HCT116 (cell line): ENCODE measurements around the gene TFDP1. TPM values are rescaled to one million over a fixed set of nuclear protein-coding genes. Genes with fewer than 3 reads are reported as not detected.

Experiments used
- ATAC-seq: fragments of 200-7000 bp; cut with Tn5 transposase; 2 replicates; pipeline ENCODE4 v1.9.1; 2020; ENCODE audit warnings: mild to moderate bottlenecking, moderate library complexity
- BruUV-seq: library from RNA; stranded (reverse); fragments of 400-500 nt; replicated peaks from 2 replicates; lab custom pipeline; 2021; lab: Mats Ljungman, UMichigan
- CTCF ChIA-PET: fragments of 300-600 bp; sonication (Branson Sonifier 250); formaldehyde crosslinking; loops from one replicate; lab custom pipeline; 2021; ENCODE audit warnings: antibody characterized with exemption; lab: Charles Lee
- POLR2A ChIA-PET: fragments of 300-600, 350-600 bp; sonication (Branson Sonifier 250); formaldehyde crosslinking; loops from one replicate; lab custom pipeline; 2021; ENCODE audit warnings: antibody characterized with exemption; lab: Charles Lee
- RAD21 ChIA-PET, 2 experiments: fragments of 300-600 bp; sonication (Branson Sonifier 250); formaldehyde crosslinking; loops; one replicate each; lab custom pipeline; 2023; ENCODE audit warnings: low total read pairs in 2 of 2; ENCODE audit not compliant: uncharacterized antibody in 2 of 2, unreplicated experiment in 2 of 2, low non-redundant PET in 1 of 2; lab: Charles Lee
- DNase-seq: peaks from one replicate; pipeline ENCODE4 v3.0.0-alpha.2; 2010; ENCODE audit warnings: low read depth, low spot score
- H2AFZ ChIP-seq: fragments of 200-600 bp; shearing (Covaris generic), sonication (generic); 2 replicates; pipeline ENCODE4 v1.6.1; 2017; ENCODE audit warnings: low read depth, mixed run types, mixed read lengths, antibody characterized with exemption, low read length; ENCODE audit not compliant: poor library complexity, severe bottlenecking
- H3K27ac ChIP-seq: 2 replicates; pipeline ENCODE4 v1.5.1; 2012; ENCODE audit warnings: low read depth, low read length
- H3K27me3 ChIP-seq: fragments of 200-600 bp; sonication (generic); 2 replicates; pipeline ENCODE4 v1.6.1; 2016; ENCODE audit warnings: mixed run types, low read length, mixed read lengths; ENCODE audit not compliant: insufficient read depth
- H3K36me3 ChIP-seq, 2 experiments: fragments of 200-500 bp in 1 of 2; fragments of 200-600 bp in 1 of 2; sonication (Bioruptor generic) in 1 of 2; sonication (generic) in 1 of 2; 2 replicates each; pipeline versions ENCODE4 v1.5.1 to v1.6.1; 2014 to 2016; ENCODE audit warnings: low read length in 2 of 2, inconsistent platforms in 1 of 2, mixed read lengths in 1 of 2, mixed run types in 1 of 2; ENCODE audit not compliant: insufficient read depth in 2 of 2, control insufficient read depth in 1 of 2
- H3K4me1 ChIP-seq, 2 experiments: fragments of 200-600 bp in 1 of 2; sonication (generic) in 1 of 2; 2 replicates each; pipeline versions ENCODE4 v1.5.1 to v1.6.1; 2012 to 2017; ENCODE audit warnings: low read length in 2 of 2, inconsistent platforms in 1 of 2, mild to moderate bottlenecking in 1 of 2, mixed read lengths in 1 of 2, mixed run types in 1 of 2, moderate library complexity in 1 of 2; ENCODE audit not compliant: insufficient read depth in 2 of 2, control insufficient read depth in 1 of 2
- H3K4me2 ChIP-seq: fragments of 200-600 bp; sonication (generic); 2 replicates; pipeline ENCODE4 v1.6.1; 2017; ENCODE audit warnings: mixed run types, low read length, mixed read lengths
- H3K4me3 ChIP-seq, 2 experiments: fragments of 200-600 bp in 1 of 2; sonication (generic) in 1 of 2; replicated peaks in 1 of 2; 2 replicates each; pipeline ENCODE4 v1.5.1; 2011 to 2016; ENCODE audit warnings: low read length in 2 of 2, control low read depth in 1 of 2, low read depth in 1 of 2, mild to moderate bottlenecking in 1 of 2, mixed read lengths in 1 of 2, mixed run types in 1 of 2
- H3K79me2 ChIP-seq: fragments of 200-600 bp; sonication (generic); 2 replicates; pipeline ENCODE4 v1.6.1; 2017; ENCODE audit warnings: mild to moderate bottlenecking, mixed run types, low read length, moderate library complexity, mixed read lengths; ENCODE audit not compliant: insufficient read depth
- H3K9ac ChIP-seq: fragments of 200-600 bp; sonication (generic); 2 replicates; pipeline ENCODE4 v1.6.1; 2016; ENCODE audit warnings: low read length, mixed read lengths
- H3K9me2 ChIP-seq: fragments of 200-600 bp; sonication (generic), shearing (Covaris generic); 2 replicates; pipeline ENCODE4 v1.6.1; 2017; ENCODE audit warnings: mixed run types, mild to moderate bottlenecking, moderate library complexity; ENCODE audit not compliant: insufficient read depth
- H3K9me3 ChIP-seq, 2 experiments: fragments of 200-500 bp in 1 of 2; fragments of 200-600 bp in 1 of 2; sonication (Bioruptor generic) in 1 of 2; sonication (generic) in 1 of 2; 2 replicates each; pipeline ENCODE4 v1.6.1; 2014 to 2017; ENCODE audit warnings: low read length in 2 of 2, mixed read lengths in 2 of 2, inconsistent platforms in 1 of 2, low read depth in 1 of 2, mild to moderate bottlenecking in 1 of 2, mixed run types in 1 of 2, moderate library complexity in 1 of 2; ENCODE audit not compliant: control insufficient read depth in 1 of 2, insufficient read depth in 1 of 2
- H4K20me1 ChIP-seq: fragments of 200-600 bp; sonication (generic), shearing (Covaris generic); 2 replicates; pipeline ENCODE4 v1.6.1; 2017; ENCODE audit warnings: mixed run types, mild to moderate bottlenecking, moderate library complexity; ENCODE audit not compliant: insufficient read depth
- EZH2 ChIP-seq: fragments of 200-600 bp; sonication (generic); IDR thresholded peaks from 2 replicates; pipeline ENCODE4 v1.6.1; 2017; ENCODE audit warnings: antibody characterized with exemption, mixed run types
- JUND ChIP-seq: IDR thresholded peaks from 2 replicates; pipeline ENCODE4 v1.6.1; 2012
- SP1 ChIP-seq: IDR thresholded peaks from 2 replicates; pipeline ENCODE4 v1.6.1; 2012; ENCODE audit warnings: low read depth
- intact Hi-C: fragments of 100-400 bp; cut with micrococcal nuclease; formaldehyde crosslinking; loops from 2 replicates; pipeline ENCODE4 v1.10.0; 2022
- total RNA-seq: library from RNA; stranded (reverse); gene quantifications from one replicate; pipeline ENCODE4 v1.2.1, GENCODE V29; 2021; ENCODE audit not compliant: unreplicated experiment
- TF ChIP-seq, protein P1 (sequence below): IDR thresholded peaks from 2 replicates; pipeline ENCODE4 v1.6.1; 2012
- TF ChIP-seq, protein P2 (sequence below): IDR thresholded peaks from 2 replicates; pipeline ENCODE4 v1.6.1; 2012
- TF ChIP-seq, protein P3 (sequence below): IDR thresholded peaks from 2 replicates; pipeline ENCODE4 v1.6.1; 2011; ENCODE audit warnings: mild to moderate bottlenecking, low read length, moderate library complexity; ENCODE audit not compliant: insufficient replicate concordance; ENCODE audit errors: extremely low read depth

The TFDP1 gene
- total RNA-seq, 1 experiment from 2014 or later, result 169 TPM

DNA sequence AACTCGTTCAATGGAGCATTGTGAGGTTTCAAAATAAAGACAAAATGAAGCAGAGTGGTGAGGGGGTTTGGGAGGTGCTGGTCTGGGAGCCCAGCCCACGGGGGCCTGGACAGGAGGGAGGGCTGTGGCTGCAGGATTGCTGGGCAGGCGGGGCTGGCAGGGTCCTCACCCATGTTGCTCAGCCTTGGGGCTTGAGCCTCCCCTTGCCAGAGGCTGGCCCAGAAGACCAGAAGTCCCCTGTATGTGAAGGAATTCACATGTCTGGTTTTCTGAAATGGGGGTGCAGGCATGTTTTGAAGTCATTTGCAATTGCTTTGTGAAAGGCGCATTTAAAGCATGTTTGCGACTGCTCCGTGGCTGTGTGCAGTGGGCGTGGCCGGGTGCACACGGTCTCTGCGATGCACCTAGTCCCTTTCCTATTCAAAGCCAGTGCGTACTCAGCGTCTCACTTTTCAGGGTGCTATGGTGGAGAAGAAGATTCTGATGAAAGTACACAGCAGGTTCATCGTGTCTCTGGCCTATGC lies 84.7 kb downstream of the TFDP1 start:
- H3K9ac ChIP-seq, result no peak overlapping the region
- H3K4me2 ChIP-seq, result no peak overlapping the region
- CTCF ChIA-PET, result no interaction called here
- no peaks in the 10 kb centered on the region for H3K79me2 ChIP-seq
- POLR2A ChIA-PET, result no interaction called here
- TF ChIP-seq JUND, result no peak
- no peak for TF ChIP-seq SP1
- TF ChIP-seq, protein P1, sequence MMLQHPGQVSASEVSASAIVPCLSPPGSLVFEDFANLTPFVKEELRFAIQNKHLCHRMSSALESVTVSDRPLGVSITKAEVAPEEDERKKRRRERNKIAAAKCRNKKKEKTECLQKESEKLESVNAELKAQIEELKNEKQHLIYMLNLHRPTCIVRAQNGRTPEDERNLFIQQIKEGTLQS, result no peak
- TF ChIP-seq, protein P2, sequence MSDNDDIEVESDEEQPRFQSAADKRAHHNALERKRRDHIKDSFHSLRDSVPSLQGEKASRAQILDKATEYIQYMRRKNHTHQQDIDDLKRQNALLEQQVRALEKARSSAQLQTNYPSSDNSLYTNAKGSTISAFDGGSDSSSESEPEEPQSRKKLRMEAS, result no peak
- TF ChIP-seq, protein P3, sequence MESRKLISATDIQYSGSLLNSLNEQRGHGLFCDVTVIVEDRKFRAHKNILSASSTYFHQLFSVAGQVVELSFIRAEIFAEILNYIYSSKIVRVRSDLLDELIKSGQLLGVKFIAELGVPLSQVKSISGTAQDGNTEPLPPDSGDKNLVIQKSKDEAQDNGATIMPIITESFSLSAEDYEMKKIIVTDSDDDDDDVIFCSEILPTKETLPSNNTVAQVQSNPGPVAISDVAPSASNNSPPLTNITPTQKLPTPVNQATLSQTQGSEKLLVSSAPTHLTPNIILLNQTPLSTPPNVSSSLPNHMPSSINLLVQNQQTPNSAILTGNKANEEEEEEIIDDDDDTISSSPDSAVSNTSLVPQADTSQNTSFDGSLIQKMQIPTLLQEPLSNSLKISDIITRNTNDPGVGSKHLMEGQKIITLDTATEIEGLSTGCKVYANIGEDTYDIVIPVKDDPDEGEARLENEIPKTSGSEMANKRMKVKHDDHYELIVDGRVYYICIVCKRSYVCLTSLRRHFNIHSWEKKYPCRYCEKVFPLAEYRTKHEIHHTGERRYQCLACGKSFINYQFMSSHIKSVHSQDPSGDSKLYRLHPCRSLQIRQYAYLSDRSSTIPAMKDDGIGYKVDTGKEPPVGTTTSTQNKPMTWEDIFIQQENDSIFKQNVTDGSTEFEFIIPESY, result no peak
- H3K27ac ChIP-seq, result no peak overlapping the region
- H3K27me3 ChIP-seq, result no peaks in the 10 kb centered on the region
- intact Hi-C loops, result no loop called here
- H3K36me3 ChIP-seq, result no peaks in the 10 kb centered on the region
- DNase-seq (no peak), ATAC-seq (no peak)
- no peaks in the 10 kb centered on the region; a peak in 1 of 4 replicates for H3K9me3 ChIP-seq
- H2AFZ ChIP-seq, result no peak overlapping the region
- RAD21 ChIA-PET, result no interaction called here
- no peaks in the 10 kb centered on the region for H4K20me1 ChIP-seq
- no TSS peak for BruUV-seq
- no peaks in the 10 kb centered on the region for H3K9me2 ChIP-seq
- H3K4me3 ChIP-seq, result no peak overlapping the region
- no peaks in the 10 kb centered on the region for H3K4me1 ChIP-seq

DNA sequence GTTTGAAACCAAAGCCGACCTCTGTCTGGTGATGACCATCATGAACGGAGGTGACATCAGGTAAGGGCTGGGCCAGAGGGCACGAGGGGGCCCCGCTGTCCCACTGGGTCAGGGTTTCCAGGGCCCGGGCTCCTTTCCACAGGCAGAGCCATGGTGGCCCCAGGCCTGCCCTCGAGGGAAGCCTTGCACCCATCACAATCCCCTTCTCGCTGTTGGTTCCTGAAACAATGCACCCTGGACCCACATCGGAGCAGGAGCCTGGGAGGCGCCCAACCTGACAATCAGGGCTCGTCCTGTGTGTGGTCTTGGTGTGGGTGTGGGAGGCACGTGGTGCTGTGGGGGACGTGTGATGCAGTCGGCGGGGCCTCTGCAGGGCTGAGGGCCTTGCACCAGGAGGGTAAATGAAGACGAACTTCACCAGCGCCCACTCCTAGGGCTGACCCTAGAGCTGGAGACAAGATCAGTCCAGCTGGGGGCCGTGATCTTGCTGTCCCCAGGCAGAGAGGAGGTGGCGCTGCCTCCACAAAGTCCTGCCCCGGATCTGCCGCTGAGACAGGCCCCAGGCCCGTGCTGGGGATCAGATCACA lies 85.3 kb downstream of the TFDP1 start:
- ATAC-seq, result no peak
- no peak for TF ChIP-seq EZH2
- intact Hi-C loops, result no loop called here
- Histone ChIP-seq H2AFZ (no peak overlapping the region), H3K27me3 (no peaks in the 10 kb centered on the region), H3K4me2 (no peak overlapping the region), H3K27ac (no peak overlapping the region), H3K9ac (no peak overlapping the region), H3K36me3 (no peaks in the 10 kb centered on the region), H4K20me1 (no peaks in the 10 kb centered on the region), H3K9me3 (no peaks in the 10 kb centered on the region; a peak in 1 of 4 replicates), H3K79me2 (no peaks in the 10 kb centered on the region), H3K4me3 (no peak overlapping the region), H3K9me2 (no peaks in the 10 kb centered on the region), H3K4me1 (no peaks in the 10 kb centered on the region)
- ChIA-PET CTCF (no interaction called here), POLR2A (no interaction called here), RAD21 (no interaction called here)
- no peak for DNase-seq
- BruUV-seq, result no TSS peak
